ENCODE results near the gene ZNF648.

The ZNF648 gene

GRCh38 chr1:182004601-182005000 lies 56.9 kb downstream of the ZNF648 start:
- H3K4me3 ChIP-seq (replicated peaks; ENCODE audit: low read depth, low read length) = no peak overlapping the region
- TF ChIP-seq, protein P1, sequence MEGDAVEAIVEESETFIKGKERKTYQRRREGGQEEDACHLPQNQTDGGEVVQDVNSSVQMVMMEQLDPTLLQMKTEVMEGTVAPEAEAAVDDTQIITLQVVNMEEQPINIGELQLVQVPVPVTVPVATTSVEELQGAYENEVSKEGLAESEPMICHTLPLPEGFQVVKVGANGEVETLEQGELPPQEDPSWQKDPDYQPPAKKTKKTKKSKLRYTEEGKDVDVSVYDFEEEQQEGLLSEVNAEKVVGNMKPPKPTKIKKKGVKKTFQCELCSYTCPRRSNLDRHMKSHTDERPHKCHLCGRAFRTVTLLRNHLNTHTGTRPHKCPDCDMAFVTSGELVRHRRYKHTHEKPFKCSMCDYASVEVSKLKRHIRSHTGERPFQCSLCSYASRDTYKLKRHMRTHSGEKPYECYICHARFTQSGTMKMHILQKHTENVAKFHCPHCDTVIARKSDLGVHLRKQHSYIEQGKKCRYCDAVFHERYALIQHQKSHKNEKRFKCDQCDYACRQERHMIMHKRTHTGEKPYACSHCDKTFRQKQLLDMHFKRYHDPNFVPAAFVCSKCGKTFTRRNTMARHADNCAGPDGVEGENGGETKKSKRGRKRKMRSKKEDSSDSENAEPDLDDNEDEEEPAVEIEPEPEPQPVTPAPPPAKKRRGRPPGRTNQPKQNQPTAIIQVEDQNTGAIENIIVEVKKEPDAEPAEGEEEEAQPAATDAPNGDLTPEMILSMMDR (IDR thresholded peaks at IDR 0.05; ENCODE audit: low read length, missing control alignments) = no peak
- no peak for DNase-seq (ENCODE audit: low read depth)

Data from fibroblast of pulmonary artery (primary cell).